Peyer's patch (tissue), 4 donors: Measurements from ENCODE around the gene PCLAF.

Experiments used
- POLR2A ChIP-seq, 2 donors: fragments of 450-650 bp; IDR thresholded peaks; one replicate each; pipeline ENCODE4 v1.5.1; 2017; ENCODE audit warnings: antibody characterized with exemption in 2 of 2, mild to moderate bottlenecking in 2 of 2, moderate library complexity in 2 of 2
- TF ChIP-seq, protein P1 (sequence below), 6 experiments: fragments of 450-650 bp in 4 of 6; fragments of 200-600 bp in 2 of 6; sonication (generic) in 1 of 6; IDR thresholded peaks; one replicate each; pipeline ENCODE4 v1.5.1; 2017 to 2019; ENCODE audit warnings: antibody characterized with exemption in 6 of 6, mild to moderate bottlenecking in 3 of 6, moderate library complexity in 1 of 6

DNA sequence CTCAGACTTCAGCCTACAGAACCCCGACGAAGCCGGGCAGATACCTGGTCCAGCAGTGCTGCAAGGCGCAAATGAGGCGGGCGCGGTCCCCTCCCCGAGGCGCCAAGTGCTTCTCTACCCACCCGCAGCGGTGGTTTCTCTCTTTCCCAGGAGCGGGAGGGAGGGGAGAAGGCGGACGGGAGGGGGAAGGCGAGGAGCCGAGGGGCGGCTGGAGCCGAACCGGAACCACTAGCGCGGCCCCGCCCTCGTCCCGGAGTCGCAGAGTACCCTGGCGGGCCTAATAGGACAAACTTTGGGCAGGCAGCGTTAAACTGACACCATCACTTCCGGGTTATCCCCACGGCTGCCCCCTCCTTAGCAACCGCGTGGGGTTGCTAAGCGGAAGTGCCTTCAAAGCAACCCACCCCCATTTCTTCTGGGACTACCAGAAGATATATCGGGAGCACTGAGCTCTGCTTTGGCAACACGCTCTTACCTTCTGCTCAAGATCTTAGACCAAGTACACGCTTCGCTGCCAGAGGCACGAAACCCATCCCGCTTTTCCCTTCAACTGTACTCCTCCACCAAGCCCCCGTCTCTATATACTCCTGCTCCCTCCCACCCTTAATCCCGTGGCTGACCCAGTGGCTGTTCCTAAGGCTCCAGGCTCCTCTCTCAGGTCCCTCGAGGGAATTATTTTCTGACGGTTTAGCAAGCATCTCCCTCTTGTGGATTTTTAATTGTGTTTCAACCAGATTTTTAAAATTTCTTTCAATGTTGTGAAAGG is 25.1 kb downstream of the PCLAF start, which contains the start of gene CSNK1G1:
- TF ChIP-seq, protein P1, sequence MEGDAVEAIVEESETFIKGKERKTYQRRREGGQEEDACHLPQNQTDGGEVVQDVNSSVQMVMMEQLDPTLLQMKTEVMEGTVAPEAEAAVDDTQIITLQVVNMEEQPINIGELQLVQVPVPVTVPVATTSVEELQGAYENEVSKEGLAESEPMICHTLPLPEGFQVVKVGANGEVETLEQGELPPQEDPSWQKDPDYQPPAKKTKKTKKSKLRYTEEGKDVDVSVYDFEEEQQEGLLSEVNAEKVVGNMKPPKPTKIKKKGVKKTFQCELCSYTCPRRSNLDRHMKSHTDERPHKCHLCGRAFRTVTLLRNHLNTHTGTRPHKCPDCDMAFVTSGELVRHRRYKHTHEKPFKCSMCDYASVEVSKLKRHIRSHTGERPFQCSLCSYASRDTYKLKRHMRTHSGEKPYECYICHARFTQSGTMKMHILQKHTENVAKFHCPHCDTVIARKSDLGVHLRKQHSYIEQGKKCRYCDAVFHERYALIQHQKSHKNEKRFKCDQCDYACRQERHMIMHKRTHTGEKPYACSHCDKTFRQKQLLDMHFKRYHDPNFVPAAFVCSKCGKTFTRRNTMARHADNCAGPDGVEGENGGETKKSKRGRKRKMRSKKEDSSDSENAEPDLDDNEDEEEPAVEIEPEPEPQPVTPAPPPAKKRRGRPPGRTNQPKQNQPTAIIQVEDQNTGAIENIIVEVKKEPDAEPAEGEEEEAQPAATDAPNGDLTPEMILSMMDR (IDR thresholded peaks at IDR 0.05) = peak in 4 of 6 experiments; percentile 10 to 54 (median 45)
- TF ChIP-seq POLR2A (IDR thresholded peaks at IDR 0.05) = peak in 1 of 2 donors; percentile 12
